ENCODE results near the gene RAD51B.

GRCh38 chr14:68771631-68772030, 952.1 kb downstream of the RAD51B start:
- TF ChIP-seq, protein P1, sequence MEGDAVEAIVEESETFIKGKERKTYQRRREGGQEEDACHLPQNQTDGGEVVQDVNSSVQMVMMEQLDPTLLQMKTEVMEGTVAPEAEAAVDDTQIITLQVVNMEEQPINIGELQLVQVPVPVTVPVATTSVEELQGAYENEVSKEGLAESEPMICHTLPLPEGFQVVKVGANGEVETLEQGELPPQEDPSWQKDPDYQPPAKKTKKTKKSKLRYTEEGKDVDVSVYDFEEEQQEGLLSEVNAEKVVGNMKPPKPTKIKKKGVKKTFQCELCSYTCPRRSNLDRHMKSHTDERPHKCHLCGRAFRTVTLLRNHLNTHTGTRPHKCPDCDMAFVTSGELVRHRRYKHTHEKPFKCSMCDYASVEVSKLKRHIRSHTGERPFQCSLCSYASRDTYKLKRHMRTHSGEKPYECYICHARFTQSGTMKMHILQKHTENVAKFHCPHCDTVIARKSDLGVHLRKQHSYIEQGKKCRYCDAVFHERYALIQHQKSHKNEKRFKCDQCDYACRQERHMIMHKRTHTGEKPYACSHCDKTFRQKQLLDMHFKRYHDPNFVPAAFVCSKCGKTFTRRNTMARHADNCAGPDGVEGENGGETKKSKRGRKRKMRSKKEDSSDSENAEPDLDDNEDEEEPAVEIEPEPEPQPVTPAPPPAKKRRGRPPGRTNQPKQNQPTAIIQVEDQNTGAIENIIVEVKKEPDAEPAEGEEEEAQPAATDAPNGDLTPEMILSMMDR (IDR thresholded peaks at IDR 0.05), result no peak
- TF ChIP-seq POLR2A (IDR thresholded peaks at IDR 0.05), result no peak
